ENCODE measurements around the gene TAF1B.

TAF1B gene

GRCh38 chr2:9946076-9946475 is 102.8 kb downstream of the TAF1B start:
- no peak overlapping the region for H3K27ac ChIP-seq (ENCODE audit: insufficient read depth in 1 of 2, low read depth in 1 of 2, low read length in 2 of 2, poor library complexity in 1 of 2, severe bottlenecking in 2 of 2)
- ChIA-PET CTCF (no interaction called here), POLR2A (no interaction called here)
- no peak overlapping the region for H3K4me3 ChIP-seq (ENCODE audit: control insufficient read depth in 1 of 7, extremely low read depth in 1 of 7, insufficient read depth in 4 of 7, low read depth in 2 of 7, low read length in 6 of 7)
- 90% methylated on average over 6 of the region's 7 CpGs for WGBS (ENCODE audit: insufficient coverage)
- H3K9me3 ChIP-seq (ENCODE audit: control extremely low read depth in 1 of 5, control insufficient read depth in 4 of 5, insufficient read depth in 2 of 5, low read depth in 1 of 5, low read length in 4 of 5), result no peaks in the 10 kb centered on the region
- H3K27me3 ChIP-seq (replicated peaks in 2 of 5; ENCODE audit: control insufficient read depth in 4 of 5, insufficient read depth in 5 of 5, low read length in 4 of 5), result peaks cover 0 to 35% (median 7%) of the 10 kb centered on the region in 5 experiments
- peaks cover 0 to 7% (median 6%) of the 10 kb centered on the region in 4 experiments for H3K4me1 ChIP-seq (ENCODE audit: control extremely low read depth in 1 of 4, control insufficient read depth in 4 of 4, insufficient read depth in 4 of 4, low read length in 3 of 4)
- H3K36me3 ChIP-seq (ENCODE audit: control insufficient read depth in 4 of 4, insufficient read depth in 4 of 4, low read length in 3 of 4), result no peaks in the 10 kb centered on the region
- DNase-seq, result no peak

GRCh38 chr2:9946818-9947217 is 103.5 kb downstream of the TAF1B start:
- 95% methylated on average over 3 of the region's 5 CpGs for WGBS (ENCODE audit: insufficient coverage)
- Histone ChIP-seq H3K27ac (ENCODE audit: insufficient read depth in 1 of 2, low read depth in 1 of 2, low read length in 2 of 2, poor library complexity in 1 of 2, severe bottlenecking in 2 of 2) (no peak overlapping the region), H3K36me3 (ENCODE audit: control insufficient read depth in 4 of 4, insufficient read depth in 4 of 4, low read length in 3 of 4) (no peaks in the 10 kb centered on the region), H3K4me3 (ENCODE audit: control insufficient read depth in 1 of 7, extremely low read depth in 1 of 7, insufficient read depth in 4 of 7, low read depth in 2 of 7, low read length in 6 of 7) (no peak overlapping the region), H3K27me3 (replicated peaks in 2 of 5; ENCODE audit: control insufficient read depth in 4 of 5, insufficient read depth in 5 of 5, low read length in 4 of 5) (peaks cover 0 to 36% (median 7%) of the 10 kb centered on the region in 5 experiments), H3K4me1 (ENCODE audit: control extremely low read depth in 1 of 4, control insufficient read depth in 4 of 4, insufficient read depth in 4 of 4, low read length in 3 of 4) (peaks cover 0 to 7% (median 6%) of the 10 kb centered on the region in 4 experiments), H3K9me3 (ENCODE audit: control extremely low read depth in 1 of 5, control insufficient read depth in 4 of 5, insufficient read depth in 2 of 5, low read depth in 1 of 5, low read length in 4 of 5) (no peaks in the 10 kb centered on the region)
- POLR2A ChIA-PET, result no interaction called here
- no peak for DNase-seq
- CTCF ChIA-PET, result no interaction called here

GRCh38 chr2:9948721-9949120 is 105.4 kb downstream of the TAF1B start:
- no peak overlapping the region for H3K4me3 ChIP-seq (ENCODE audit: control insufficient read depth in 1 of 7, extremely low read depth in 1 of 7, insufficient read depth in 4 of 7, low read depth in 2 of 7, low read length in 6 of 7)
- no peaks in the 10 kb centered on the region for H3K9me3 ChIP-seq (ENCODE audit: control extremely low read depth in 1 of 5, control insufficient read depth in 4 of 5, insufficient read depth in 2 of 5, low read depth in 1 of 5, low read length in 4 of 5)
- CTCF ChIA-PET, result no interaction called here
- peaks cover 0 to 13% (median 11%) of the 10 kb centered on the region in 4 experiments for H3K4me1 ChIP-seq (ENCODE audit: control extremely low read depth in 1 of 4, control insufficient read depth in 4 of 4, insufficient read depth in 4 of 4, low read length in 3 of 4)
- H3K36me3 ChIP-seq (ENCODE audit: control insufficient read depth in 4 of 4, insufficient read depth in 4 of 4, low read length in 3 of 4), result no peaks in the 10 kb centered on the region
- peaks cover 9 to 55% (median 12%) of the 10 kb centered on the region in 5 experiments for H3K27me3 ChIP-seq (replicated peaks in 2 of 5; ENCODE audit: control insufficient read depth in 4 of 5, insufficient read depth in 5 of 5, low read length in 4 of 5)
- no peak for DNase-seq
- POLR2A ChIA-PET, result no interaction called here
- H3K27ac ChIP-seq (ENCODE audit: insufficient read depth in 1 of 2, low read depth in 1 of 2, low read length in 2 of 2, poor library complexity in 1 of 2, severe bottlenecking in 2 of 2), result no peak overlapping the region
- WGBS (ENCODE audit: insufficient coverage), result 98% methylated on average over 5 of the region's 6 CpGs

- Histone ChIP-seq H3K27ac (ENCODE audit: insufficient read depth in 1 of 2, low read depth in 1 of 2, low read length in 2 of 2, poor library complexity in 1 of 2, severe bottlenecking in 2 of 2) (no peak overlapping the region), H3K4me3 (ENCODE audit: control insufficient read depth in 1 of 7, extremely low read depth in 1 of 7, insufficient read depth in 4 of 7, low read depth in 2 of 7, low read length in 6 of 7) (no peak overlapping the region), H3K27me3 (replicated peaks in 2 of 5; ENCODE audit: control insufficient read depth in 4 of 5, insufficient read depth in 5 of 5, low read length in 4 of 5) (peaks cover 14 to 61% (median 15%) of the 10 kb centered on the region in 5 experiments), H3K36me3 (ENCODE audit: control insufficient read depth in 4 of 4, insufficient read depth in 4 of 4, low read length in 3 of 4) (no peaks in the 10 kb centered on the region), H3K4me1 (ENCODE audit: control extremely low read depth in 1 of 4, control insufficient read depth in 4 of 4, insufficient read depth in 4 of 4, low read length in 3 of 4) (peaks cover 0 to 13% (median 11%) of the 10 kb centered on the region in 4 experiments), H3K9me3 (ENCODE audit: control extremely low read depth in 1 of 5, control insufficient read depth in 4 of 5, insufficient read depth in 2 of 5, low read depth in 1 of 5, low read length in 4 of 5) (no peaks in the 10 kb centered on the region)
- POLR2A ChIA-PET, result no interaction called here
- 93% methylated on average over 17 of the region's 23 CpGs for WGBS (ENCODE audit: insufficient coverage)
- CTCF ChIA-PET, result no interaction called here
- no peak for DNase-seq
Observed at GRCh38 chr2:9949239-9949991, 106.1 kb downstream of the TAF1B start.

- WGBS (ENCODE audit: insufficient coverage), result 94% methylated on average over 14 of the region's 14 CpGs
- H3K4me1 ChIP-seq (ENCODE audit: control extremely low read depth in 1 of 4, control insufficient read depth in 4 of 4, insufficient read depth in 4 of 4, low read length in 3 of 4), result peaks cover 0 to 13% (median 11%) of the 10 kb centered on the region in 4 experiments
- ChIA-PET POLR2A (no interaction called here), CTCF (no interaction called here)
- H3K36me3 ChIP-seq (ENCODE audit: control insufficient read depth in 4 of 4, insufficient read depth in 4 of 4, low read length in 3 of 4), result no peaks in the 10 kb centered on the region
- H3K9me3 ChIP-seq (ENCODE audit: control extremely low read depth in 1 of 5, control insufficient read depth in 4 of 5, insufficient read depth in 2 of 5, low read depth in 1 of 5, low read length in 4 of 5), result no peaks in the 10 kb centered on the region
- H3K27ac ChIP-seq (ENCODE audit: insufficient read depth in 1 of 2, low read depth in 1 of 2, low read length in 2 of 2, poor library complexity in 1 of 2, severe bottlenecking in 2 of 2), result no peak overlapping the region
- peak overlapping the region in 3 of 7 experiments; percentile 57 to 79 (median 74) for H3K4me3 ChIP-seq (ENCODE audit: control insufficient read depth in 1 of 7, extremely low read depth in 1 of 7, insufficient read depth in 4 of 7, low read depth in 2 of 7, low read length in 6 of 7)
- DNase-seq, result no peak
- H3K27me3 ChIP-seq (replicated peaks in 2 of 5; ENCODE audit: control insufficient read depth in 4 of 5, insufficient read depth in 5 of 5, low read length in 4 of 5), result peaks cover 15 to 64% (median 18%) of the 10 kb centered on the region in 5 experiments
Observed at GRCh38 chr2:9949992-9950520, 106.8 kb downstream of the TAF1B start.

GRCh38 chr2:9950521-9951271 is 107.4 kb downstream of the TAF1B start:
- WGBS (ENCODE audit: insufficient coverage), result 5% methylated on average over 68 of the region's 76 CpGs
- Histone ChIP-seq H3K27ac (ENCODE audit: insufficient read depth in 1 of 2, low read depth in 1 of 2, low read length in 2 of 2, poor library complexity in 1 of 2, severe bottlenecking in 2 of 2) (no peak overlapping the region), H3K4me1 (ENCODE audit: control extremely low read depth in 1 of 4, control insufficient read depth in 4 of 4, insufficient read depth in 4 of 4, low read length in 3 of 4) (peaks cover 0 to 13% (median 11%) of the 10 kb centered on the region in 4 experiments), H3K27me3 (replicated peaks in 2 of 5; ENCODE audit: control insufficient read depth in 4 of 5, insufficient read depth in 5 of 5, low read length in 4 of 5) (peaks cover 12 to 66% (median 20%) of the 10 kb centered on the region in 5 experiments), H3K9me3 (ENCODE audit: control extremely low read depth in 1 of 5, control insufficient read depth in 4 of 5, insufficient read depth in 2 of 5, low read depth in 1 of 5, low read length in 4 of 5) (no peaks in the 10 kb centered on the region), H3K36me3 (ENCODE audit: control insufficient read depth in 4 of 4, insufficient read depth in 4 of 4, low read length in 3 of 4) (no peaks in the 10 kb centered on the region), H3K4me3 (ENCODE audit: control insufficient read depth in 1 of 7, extremely low read depth in 1 of 7, insufficient read depth in 4 of 7, low read depth in 2 of 7, low read length in 6 of 7) (peak overlapping the region; percentile 57 to 79 (median 65))
- peak; percentile 47 to 76 (median 67) for DNase-seq
- POLR2A ChIA-PET, result no interaction called here
- CTCF ChIA-PET, result no interaction called here

GRCh38 chr2:9951272-9951521 is 107.9 kb downstream of the TAF1B start:
- no peak for DNase-seq
- peak overlapping the region; percentile 57 to 79 (median 65) for H3K4me3 ChIP-seq (ENCODE audit: control insufficient read depth in 1 of 7, extremely low read depth in 1 of 7, insufficient read depth in 4 of 7, low read depth in 2 of 7, low read length in 6 of 7)
- no peaks in the 10 kb centered on the region for H3K9me3 ChIP-seq (ENCODE audit: control extremely low read depth in 1 of 5, control insufficient read depth in 4 of 5, insufficient read depth in 2 of 5, low read depth in 1 of 5, low read length in 4 of 5)
- 0% methylated on average over 36 of the region's 47 CpGs for WGBS (ENCODE audit: insufficient coverage)
- H3K27ac ChIP-seq (ENCODE audit: insufficient read depth in 1 of 2, low read depth in 1 of 2, low read length in 2 of 2, poor library complexity in 1 of 2, severe bottlenecking in 2 of 2), result no peak overlapping the region
- CTCF ChIA-PET, result no interaction called here
- H3K27me3 ChIP-seq (replicated peaks in 2 of 5; ENCODE audit: control insufficient read depth in 4 of 5, insufficient read depth in 5 of 5, low read length in 4 of 5), result peaks cover 12 to 63% (median 20%) of the 10 kb centered on the region in 5 experiments
- peaks cover 0 to 13% (median 11%) of the 10 kb centered on the region in 4 experiments for H3K4me1 ChIP-seq (ENCODE audit: control extremely low read depth in 1 of 4, control insufficient read depth in 4 of 4, insufficient read depth in 4 of 4, low read length in 3 of 4)
- no peaks in the 10 kb centered on the region for H3K36me3 ChIP-seq (ENCODE audit: control insufficient read depth in 4 of 4, insufficient read depth in 4 of 4, low read length in 3 of 4)
- POLR2A ChIA-PET, result no interaction called here
